Stimulated activated CD4-positive, alpha-beta T cell treated with anti-CD3 and anti-CD28 coated beads, Interleukin-1b, Interleukin-23, amount 100 ng/mL, for 48 hours (primary cell): ENCODE results near the gene TCERG1L.
"Not testable (repeated sequence)": the region's sequence is repeated elsewhere in the genome, so short reads cannot be mapped to it uniquely, and the experiment has no call there.

Experiments
- DNase-seq: peaks from one replicate; pipeline ENCODE4 v3.0.0-alpha.2; 2020

Gene TCERG1L

DNA sequence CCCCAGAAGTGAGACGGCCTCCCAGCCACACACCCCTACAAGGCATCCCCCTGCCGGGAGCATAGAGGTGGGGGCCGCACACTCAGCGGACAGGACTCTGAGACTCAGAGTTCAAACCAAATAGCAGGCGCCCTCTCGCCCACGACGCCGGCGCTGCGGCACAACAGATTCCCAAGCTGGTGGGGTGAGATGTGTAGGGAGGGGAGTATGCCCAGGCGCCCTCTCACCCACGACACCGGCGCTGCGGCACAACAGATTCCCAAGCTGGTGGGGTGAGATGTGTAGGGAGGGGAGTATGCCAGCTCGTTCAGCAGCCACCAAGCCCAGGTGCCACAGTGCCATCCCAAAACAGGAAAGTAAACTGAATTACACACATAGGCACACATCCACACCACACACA, 64.7 kb downstream of the TCERG1L start:
- DNase-seq = no peak

DNA sequence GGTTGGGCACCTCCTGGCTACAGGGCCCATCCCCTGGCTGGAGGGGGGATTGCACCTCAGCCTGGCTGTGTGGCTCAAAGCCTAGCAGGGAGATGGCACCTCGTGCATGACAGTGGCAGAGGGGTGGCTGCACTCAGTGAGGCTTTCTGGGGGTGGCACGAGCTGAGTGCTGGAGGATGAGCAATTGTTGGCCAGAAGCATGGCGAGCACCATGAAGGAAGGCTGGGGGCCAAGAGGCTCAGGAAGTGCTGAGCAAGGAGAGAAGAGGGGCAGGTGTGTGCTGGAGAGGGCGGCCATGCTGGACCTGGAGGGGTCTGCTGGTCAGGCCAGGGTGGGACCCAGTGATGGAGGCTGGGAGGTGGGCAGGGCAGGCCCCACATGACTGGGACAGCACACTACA, 65.4 kb downstream of the TCERG1L start:
- DNase-seq = no peak

DNA sequence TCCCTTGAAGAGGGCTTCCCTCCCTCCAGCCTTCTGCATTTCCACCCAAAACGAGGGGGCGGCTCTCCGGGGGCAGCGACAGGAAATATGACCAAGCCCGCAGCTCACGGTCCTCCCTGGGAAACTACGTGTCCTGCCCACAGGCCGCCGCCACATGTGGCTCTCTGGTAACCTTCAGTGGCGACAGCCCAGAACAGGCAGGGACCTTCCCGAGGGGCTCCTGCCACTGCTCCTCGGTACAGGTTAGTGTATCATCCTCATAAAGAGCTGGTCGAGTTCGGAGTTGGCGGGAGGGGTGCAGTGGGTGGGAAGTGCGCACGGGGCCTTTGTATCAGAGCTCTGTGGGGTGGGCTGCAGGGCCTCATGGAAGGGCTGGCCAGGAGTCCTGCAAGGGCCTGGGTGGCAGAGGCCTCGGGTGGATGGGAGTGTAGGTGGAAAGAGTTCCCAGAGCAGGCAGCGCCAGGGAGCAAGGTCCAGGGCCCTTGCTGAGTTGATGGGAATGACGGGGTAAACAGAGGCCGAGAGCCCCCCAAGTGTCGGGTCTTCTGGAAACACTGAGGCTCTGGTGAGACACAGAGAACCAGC, 66.0 kb downstream of the TCERG1L start:
- no peak for DNase-seq

DNA sequence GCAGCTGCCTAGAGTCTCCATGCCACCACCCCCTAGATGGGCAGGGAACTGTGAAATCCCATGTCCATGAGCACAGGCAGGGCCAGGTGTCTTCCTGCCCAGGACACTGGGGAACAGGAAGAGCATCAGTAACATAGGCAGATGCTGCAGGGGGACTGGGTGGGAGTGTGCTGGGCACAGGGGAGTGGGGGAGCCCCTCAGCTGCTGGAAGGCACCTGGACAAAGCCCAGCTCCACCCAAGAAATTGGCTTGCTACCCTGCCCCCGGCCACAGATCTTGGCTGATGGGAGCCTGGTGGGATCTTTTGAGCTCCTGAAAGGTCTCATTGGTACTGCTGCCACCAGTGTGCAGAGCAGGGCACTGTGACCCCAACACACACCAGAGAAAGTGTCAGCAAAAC, 66.7 kb downstream of the TCERG1L start:
- DNase-seq = no peak

DNA sequence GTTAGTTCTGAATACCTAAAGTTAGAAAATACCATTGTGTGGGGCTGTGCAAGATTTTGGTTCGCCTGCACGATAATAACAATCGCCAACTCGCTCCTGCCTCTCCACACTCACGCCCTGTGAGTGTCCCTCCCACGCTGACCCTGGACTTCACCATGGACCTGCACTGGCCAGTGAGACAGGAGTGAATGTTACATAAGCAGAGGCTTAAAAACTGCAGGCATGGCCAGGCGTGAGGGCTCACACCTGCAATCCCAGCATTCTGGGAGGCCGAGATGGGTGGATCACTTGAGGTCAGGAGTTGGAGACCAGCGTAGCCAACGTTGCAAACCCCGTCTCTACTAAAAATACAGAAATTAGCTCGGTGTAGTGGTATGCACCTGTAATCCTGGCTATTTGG, 68.4 kb downstream of the TCERG1L start:
- no peak for DNase-seq

DNA sequence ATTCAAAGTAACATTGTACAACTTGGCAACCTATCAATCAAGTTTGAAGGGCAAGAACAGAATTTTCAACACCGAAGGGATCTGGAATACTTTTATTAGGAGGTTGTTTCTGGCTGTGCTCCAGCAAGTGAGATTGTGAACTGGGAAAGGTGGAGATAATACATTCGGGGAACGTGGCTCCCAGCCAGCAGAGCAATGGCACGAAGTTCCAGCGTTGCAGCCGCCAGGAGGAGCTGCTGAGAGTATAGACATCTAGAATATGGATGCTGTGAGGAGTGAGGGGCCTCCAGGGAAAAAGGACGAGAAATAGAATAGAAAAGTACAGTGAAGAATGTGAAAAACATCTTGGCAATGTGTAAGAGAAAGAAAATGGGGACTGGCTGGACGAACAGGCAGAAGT, 69.5 kb downstream of the TCERG1L start:
- DNase-seq = no peak

DNA sequence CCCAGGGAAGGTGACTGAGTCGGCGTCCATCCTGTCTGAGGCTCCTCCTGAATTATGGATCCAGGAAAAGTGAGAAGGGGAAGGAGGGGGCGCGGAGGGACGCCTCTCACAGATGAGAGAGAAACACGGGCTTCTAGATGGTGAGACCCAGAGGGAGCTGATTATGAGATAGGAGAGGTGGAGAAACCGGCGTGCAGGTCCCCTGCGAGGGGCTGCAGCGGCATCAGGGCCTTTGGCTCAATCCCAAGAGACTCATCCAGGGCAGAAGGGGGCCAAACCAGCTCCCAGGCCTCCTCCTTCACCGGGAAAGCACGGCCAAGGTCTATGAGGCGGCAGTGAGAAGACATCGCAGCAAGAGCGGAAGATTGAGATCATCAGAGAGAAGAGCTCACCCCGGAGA, 70.8 kb downstream of the TCERG1L start:
- DNase-seq = no peak

GRCh38 chr10:131239926-131240325, 71.6 kb downstream of the TCERG1L start:
- DNase-seq = no peak

DNA sequence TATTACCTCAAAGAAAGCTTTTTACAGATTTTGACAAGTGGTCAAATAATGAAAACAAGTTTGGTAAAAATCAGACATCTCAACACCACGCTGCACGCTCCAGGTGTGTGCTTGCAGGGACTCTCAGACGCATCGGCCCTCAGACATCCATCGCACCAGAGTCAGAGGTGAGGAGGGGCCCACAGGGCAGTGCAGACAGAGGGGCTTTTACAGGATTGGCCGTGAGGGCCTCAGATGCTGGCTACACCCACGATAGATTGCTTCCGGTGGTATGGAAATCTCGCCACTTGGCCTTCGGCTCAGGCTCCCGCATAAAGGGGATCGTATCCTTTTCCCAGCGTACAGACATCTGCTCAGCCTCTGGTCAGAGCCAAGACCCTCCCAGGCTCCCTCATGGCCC, 72.1 kb downstream of the TCERG1L start:
- no peak for DNase-seq

DNA sequence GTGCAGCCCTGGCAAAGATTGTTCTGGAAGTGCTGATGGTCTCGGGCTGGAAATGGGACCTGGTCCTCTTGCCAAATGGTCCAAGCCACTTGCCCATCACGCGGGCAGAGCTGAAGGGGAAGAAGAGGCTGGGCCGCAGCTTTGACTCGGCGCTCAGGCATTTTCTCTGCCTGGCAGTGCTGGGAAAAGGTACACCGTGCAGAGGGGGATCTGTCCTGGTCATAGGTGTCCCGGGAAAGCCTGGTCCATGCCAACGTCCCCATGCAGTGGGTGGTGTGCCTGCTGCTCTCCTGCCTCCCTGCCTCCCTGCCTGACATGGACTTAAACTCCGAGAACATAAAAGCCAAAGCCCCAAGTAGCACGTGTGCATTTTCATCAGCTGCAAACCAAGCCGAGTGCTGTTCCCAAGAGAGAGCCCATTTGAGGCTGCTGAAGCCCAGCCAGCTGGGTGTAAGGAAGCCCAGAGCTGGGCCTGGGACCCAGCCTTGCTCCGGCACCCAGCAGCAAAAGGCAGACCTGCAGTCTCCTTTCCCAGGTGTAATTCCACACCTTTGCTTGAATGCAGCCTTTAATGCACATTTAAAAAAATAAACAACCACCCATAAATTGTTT, 72.7 kb downstream of the TCERG1L start:
- DNase-seq = no peak

DNA sequence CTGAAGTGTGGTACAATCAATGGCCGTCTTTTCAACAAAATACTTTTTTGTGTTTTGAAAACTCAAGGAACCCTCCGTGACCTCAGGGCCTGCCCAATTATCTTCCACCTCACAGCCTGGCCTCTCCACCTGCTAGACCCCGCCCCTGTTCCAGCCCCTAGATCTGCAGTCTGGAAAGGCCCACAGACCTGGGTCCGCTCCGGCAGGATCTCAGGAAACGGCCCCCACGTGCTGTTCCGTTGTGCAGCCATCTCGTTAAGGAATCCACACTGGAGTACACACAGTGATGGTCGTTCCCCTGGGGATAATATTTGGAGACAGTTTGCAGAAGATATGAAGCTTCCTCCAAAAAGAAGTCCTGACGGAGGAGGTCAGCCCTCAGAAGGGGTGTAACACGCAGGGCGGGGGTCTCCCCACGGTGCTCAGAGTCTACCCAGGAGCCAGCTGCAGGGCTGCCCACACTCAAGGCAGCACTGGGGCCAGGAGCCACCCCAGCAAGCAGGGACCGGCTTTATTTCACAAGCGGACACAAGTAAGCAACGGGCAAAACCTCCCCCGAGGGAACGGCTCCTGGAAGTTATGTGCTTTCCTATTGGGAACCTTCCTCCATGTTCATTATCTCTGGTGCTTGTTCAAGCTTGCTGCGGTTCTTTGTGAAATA, 73.4 kb downstream of the TCERG1L start:
- no peak for DNase-seq

DNA sequence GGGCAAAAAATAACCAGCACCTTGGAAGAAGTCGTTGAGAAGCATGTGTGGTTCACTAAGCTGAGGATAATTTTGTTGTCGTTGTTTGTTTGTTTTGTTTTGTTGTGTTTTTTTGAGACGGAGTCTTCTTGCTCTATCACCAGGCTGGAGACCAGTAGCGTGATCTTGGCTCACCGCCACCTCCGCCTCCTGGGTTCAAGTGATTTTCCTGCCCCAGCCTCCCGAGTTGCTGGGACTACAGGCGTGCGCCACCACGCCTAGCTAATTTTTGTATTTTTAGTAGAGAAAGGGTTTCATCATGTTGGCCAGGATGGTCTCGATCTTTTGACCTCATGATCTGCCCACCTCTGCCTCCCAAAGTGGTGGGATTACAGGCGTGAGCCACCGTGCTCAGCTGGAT, 76.9 kb downstream of the TCERG1L start:
- not testable (repeated sequence) for DNase-seq

DNA sequence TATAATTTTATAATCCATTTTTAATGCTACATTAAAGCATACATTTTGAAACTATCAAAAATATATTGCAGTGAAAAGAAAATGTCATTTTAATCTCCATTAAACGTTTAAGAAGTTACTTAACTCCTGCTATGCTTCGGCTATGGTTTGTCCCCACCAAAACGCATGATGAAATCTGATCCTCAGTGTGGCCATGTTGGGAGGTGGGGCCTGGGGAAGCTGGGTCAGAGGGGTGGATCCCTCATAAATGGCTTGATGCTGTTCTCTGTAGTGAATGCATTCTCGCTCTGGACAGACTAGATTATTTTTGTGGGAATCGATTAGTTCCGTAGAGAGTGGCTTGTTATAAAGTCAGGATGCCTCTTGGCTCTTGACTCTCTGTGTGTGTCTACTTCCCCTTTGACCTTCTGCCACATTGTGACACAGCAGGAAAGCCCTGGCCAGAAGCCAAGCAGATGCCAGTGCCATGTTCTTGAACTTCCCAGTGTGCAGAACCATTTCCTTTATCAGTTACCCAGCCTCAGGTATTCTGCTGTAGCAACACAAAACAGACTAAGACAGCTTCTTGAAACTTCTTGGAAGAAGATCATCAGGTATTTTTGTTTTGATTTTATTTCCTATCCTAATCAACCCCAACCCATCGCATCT, 77.8 kb downstream of the TCERG1L start:
- no peak for DNase-seq

GRCh38 chr10:131231965-131232541, 79.5 kb downstream of the TCERG1L start:
- no peak for DNase-seq

DNA sequence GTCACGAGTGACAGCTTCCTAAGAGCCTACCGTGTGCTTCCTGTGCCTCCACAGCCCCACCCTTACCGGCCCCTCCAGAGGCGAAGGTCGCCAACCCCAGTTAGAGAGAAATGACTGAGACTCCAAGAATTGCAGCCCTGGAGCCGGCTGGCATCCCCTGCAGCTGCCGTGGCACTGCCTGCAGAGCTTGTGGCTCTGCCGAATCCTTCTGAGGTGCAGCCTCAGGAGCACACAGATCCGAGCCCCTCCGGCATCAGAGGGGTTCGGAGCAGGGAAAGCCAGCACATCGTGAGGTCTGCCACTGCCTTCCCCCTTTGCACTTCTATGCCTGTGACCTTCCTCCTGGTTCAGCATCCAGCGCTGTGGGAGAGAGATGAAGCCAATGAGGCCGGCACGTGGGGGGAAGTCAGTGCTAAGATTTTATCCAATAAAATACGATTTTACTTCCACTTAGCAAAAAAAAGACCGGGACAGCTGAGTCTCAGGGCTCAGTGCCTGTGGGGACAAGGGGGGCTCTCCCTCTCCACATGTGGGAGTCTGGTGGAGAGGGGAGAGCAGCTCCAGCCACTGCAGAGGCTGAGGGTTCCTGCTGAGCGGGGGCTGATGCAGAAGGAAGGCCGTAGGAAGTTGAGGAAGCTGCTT, 80.1 kb downstream of the TCERG1L start:
- no peak for DNase-seq

GRCh38 chr10:131230641-131231322, 80.7 kb downstream of the TCERG1L start:
- DNase-seq = no peak

DNA sequence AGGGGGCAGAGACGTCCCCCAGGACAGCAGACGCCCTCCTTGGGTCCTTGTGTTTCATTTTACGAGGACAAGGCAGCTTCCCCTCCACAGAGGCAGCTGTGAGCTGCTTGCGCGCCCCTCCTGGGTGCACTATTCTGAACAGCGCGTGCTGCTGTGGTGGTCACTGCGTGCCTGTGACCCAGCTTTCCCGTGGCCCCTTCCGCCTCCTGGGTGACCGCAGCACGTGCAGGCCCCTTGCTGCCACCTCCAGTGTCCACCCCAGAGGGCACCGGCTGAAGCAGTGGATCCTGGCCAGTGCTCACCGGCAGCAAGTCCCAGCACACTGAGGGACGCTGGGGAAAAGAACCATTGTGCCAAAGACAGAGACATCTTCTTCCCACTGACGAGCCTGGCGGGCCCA, 81.4 kb downstream of the TCERG1L start:
- no peak for DNase-seq

DNA sequence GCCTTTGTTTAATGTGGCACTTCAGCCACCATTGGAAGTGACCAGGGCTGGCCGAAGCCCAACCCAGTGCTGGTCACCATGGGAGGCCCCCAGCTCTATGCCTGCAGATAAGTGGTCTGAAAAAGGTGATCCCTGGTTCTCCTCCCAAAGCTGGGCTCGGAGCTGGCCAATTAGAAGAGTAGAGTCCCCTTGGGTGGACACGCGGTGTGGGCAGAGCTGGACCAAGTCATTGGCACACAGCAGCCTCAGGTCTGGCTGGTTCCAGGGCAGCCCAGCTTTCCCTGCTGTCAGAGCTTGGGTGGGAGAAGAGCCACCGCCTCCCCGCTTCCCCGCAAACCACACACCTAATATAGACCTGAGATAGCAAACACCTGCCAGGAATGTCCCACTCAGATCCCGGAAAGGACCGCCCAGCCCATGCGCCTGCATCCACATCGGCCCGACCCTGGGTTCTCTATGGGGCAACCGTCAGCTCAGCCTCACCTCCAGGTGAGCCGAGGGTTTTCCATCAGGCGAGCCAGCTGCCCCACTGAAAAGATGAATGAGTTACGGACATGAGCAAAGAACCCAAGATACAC, 84.3 kb downstream of the TCERG1L start:
- DNase-seq = no peak

- no peak for DNase-seq
Observed at GRCh38 chr10:131226446-131227162, 84.9 kb downstream of the TCERG1L start.

DNA sequence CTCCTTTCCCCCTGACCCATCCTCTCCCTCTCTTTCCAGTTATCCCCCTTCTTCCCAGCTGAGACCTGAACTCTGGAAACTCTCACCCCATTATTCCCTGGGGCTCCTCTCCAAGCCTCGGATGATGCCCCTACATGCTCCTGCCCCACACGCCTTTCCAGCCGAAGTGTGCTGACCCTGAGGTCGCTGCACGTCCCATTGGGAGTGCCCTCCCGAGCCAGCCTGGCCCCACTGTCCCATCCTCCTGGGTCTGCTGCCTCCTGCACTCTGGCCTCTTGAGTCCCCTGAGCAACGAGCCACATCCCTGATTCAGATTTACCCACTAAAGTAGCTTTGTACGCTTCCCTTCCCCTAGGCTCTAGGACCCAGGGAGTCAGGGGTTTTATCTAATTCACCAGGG, 87.4 kb downstream of the TCERG1L start:
- no peak for DNase-seq

GRCh38 chr10:131223422-131223821, 88.1 kb downstream of the TCERG1L start:
- DNase-seq = no peak

DNA sequence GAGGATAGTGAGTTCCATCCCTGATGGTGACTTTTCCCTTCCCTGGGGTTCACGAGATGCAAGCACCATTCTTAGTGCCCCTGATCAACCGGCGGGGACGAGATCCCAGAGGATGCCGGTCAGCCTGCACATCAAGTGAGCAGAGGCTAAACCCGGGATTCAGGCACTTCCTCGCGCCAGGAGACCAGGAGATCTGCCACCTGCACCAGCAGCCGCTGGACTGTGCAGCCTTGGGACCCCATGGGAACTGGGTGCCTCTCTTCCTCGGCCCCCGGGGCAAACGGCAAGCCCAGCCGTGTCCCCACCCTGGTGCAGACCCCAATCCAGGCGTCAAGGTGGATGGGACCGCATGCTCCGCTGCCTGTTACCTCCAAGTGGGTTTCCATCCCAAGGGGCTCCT, 88.5 kb downstream of the TCERG1L start:
- no peak for DNase-seq
